ENCODE results near the gene ZC3H7B.

GRCh38 chr22:41352058-41352457 is 50.7 kb downstream of the ZC3H7B start:
- no peak for TF ChIP-seq CTCF (conservative IDR thresholded peaks at IDR 0.05; ENCODE audit: low read depth in 2 of 2)
- no peak for TF ChIP-seq POLR2AphosphoS5 (IDR thresholded peaks at IDR 0.05; ENCODE audit: low read depth)
- no peak for TF ChIP-seq EZH2 (IDR thresholded peaks at IDR 0.05; ENCODE audit: low read depth, unreplicated experiment)
- no peak for TF ChIP-seq JUNB (IDR thresholded peaks at IDR 0.05; ENCODE audit: unreplicated experiment)
- TF ChIP-seq REST (IDR thresholded peaks at IDR 0.05; ENCODE audit: unreplicated experiment) = no peak
- no peak for TF ChIP-seq CREB1 (CRISPR knock-in tag; IDR thresholded peaks at IDR 0.05; ENCODE audit: low read depth)
- TF ChIP-seq, protein P1, sequence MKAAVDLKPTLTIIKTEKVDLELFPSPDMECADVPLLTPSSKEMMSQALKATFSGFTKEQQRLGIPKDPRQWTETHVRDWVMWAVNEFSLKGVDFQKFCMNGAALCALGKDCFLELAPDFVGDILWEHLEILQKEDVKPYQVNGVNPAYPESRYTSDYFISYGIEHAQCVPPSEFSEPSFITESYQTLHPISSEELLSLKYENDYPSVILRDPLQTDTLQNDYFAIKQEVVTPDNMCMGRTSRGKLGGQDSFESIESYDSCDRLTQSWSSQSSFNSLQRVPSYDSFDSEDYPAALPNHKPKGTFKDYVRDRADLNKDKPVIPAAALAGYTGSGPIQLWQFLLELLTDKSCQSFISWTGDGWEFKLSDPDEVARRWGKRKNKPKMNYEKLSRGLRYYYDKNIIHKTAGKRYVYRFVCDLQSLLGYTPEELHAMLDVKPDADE (IDR thresholded peaks at IDR 0.05) = no peak
- TF ChIP-seq ZNF331 (CRISPR knock-in tag; IDR thresholded peaks at IDR 0.05; ENCODE audit: low read depth) = no peak
- TF ChIP-seq EZH2phosphoT487 (IDR thresholded peaks at IDR 0.05; ENCODE audit: unreplicated experiment) = no peak
